Measurements from ENCODE around the gene ABR.

- TF ChIP-seq, protein P1, sequence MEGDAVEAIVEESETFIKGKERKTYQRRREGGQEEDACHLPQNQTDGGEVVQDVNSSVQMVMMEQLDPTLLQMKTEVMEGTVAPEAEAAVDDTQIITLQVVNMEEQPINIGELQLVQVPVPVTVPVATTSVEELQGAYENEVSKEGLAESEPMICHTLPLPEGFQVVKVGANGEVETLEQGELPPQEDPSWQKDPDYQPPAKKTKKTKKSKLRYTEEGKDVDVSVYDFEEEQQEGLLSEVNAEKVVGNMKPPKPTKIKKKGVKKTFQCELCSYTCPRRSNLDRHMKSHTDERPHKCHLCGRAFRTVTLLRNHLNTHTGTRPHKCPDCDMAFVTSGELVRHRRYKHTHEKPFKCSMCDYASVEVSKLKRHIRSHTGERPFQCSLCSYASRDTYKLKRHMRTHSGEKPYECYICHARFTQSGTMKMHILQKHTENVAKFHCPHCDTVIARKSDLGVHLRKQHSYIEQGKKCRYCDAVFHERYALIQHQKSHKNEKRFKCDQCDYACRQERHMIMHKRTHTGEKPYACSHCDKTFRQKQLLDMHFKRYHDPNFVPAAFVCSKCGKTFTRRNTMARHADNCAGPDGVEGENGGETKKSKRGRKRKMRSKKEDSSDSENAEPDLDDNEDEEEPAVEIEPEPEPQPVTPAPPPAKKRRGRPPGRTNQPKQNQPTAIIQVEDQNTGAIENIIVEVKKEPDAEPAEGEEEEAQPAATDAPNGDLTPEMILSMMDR (conservative IDR thresholded peaks at IDR 0.05; ENCODE audit: low read length): no peak
- no peak for TF ChIP-seq EZH2phosphoT487 (IDR thresholded peaks at IDR 0.05; ENCODE audit: borderline replicate concordance)
Observed at GRCh38 chr17:962166-962565, 217.6 kb downstream of the ABR start.

Data from Loucy (cell line).